Measurements from ENCODE around the gene TMEM18. TPM values are rescaled to one million over a fixed set of nuclear protein-coding genes. Genes with fewer than 3 reads are reported as not detected.

TMEM18 gene
- total and polyA plus RNA-seq, 4 donors = 19.5 to 36.0 (median 21.4) TPM

DNA sequence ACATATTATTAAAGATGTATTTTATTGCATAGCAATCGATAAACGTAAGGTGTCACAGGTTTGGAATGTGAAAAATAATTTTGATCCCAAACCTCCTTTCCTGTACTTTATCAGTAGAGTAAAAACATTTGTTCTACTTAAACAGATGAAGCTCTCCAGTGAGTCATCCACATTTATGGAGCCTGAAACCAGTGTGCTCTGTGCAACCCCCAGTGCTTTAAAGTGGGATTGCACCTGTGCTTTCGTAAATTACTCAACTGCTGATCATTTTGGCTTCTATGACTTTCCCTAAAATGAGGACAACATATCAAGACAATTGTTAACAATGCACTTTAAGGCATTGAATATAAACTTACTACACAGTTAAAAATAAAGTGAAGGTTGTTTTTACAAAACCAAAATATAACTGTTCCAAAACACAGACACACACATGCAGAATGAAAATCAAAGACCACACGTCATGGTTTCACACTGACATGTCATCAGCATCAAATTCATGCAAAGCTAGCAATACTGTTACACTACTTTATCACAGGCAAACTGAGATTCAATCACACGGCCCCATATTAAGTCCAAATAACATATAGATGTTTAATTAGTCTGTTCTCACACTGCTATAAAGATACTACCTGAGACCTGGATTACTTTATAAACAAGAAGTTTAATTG lies 9.7 kb downstream of the TMEM18 start:
- ATAC-seq (ENCODE audit: insufficient read depth, low FRiP score) (no peak), DNase-seq (no peak)
- peaks cover 23 to 52% (median 43%) of the 10 kb centered on the region in 4 donors for H3K36me3 ChIP-seq (ENCODE audit: control insufficient read depth in 4 of 4, insufficient read depth in 4 of 4, low read length in 4 of 4)
- no peak overlapping the region for H3K4me3 ChIP-seq
- H3K4me1 ChIP-seq (ENCODE audit: control insufficient read depth in 5 of 5, insufficient read depth in 5 of 5, low read length in 5 of 5) = no peaks in the 10 kb centered on the region
- 94 to 98% methylated on average over 5 of the region's 5 CpGs for WGBS, 2 donors
- no peak overlapping the region for H3K27ac ChIP-seq (ENCODE audit: low read depth in 1 of 2, low read length in 1 of 2)
- TF ChIP-seq, protein P1, sequence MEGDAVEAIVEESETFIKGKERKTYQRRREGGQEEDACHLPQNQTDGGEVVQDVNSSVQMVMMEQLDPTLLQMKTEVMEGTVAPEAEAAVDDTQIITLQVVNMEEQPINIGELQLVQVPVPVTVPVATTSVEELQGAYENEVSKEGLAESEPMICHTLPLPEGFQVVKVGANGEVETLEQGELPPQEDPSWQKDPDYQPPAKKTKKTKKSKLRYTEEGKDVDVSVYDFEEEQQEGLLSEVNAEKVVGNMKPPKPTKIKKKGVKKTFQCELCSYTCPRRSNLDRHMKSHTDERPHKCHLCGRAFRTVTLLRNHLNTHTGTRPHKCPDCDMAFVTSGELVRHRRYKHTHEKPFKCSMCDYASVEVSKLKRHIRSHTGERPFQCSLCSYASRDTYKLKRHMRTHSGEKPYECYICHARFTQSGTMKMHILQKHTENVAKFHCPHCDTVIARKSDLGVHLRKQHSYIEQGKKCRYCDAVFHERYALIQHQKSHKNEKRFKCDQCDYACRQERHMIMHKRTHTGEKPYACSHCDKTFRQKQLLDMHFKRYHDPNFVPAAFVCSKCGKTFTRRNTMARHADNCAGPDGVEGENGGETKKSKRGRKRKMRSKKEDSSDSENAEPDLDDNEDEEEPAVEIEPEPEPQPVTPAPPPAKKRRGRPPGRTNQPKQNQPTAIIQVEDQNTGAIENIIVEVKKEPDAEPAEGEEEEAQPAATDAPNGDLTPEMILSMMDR (IDR thresholded peaks at IDR 0.05; ENCODE audit: control extremely low read depth, extremely low read depth) = no peak
- H3K9ac ChIP-seq (ENCODE audit: insufficient read depth in 1 of 2, low read length in 2 of 2) = no peak overlapping the region
- H3K9me3 ChIP-seq (ENCODE audit: control insufficient read depth in 4 of 4, insufficient read depth in 3 of 4, low read length in 3 of 4) = peaks cover 0 to 18% (median 9%) of the 10 kb centered on the region in 4 donors
- H3K27me3 ChIP-seq (ENCODE audit: control insufficient read depth in 3 of 3, insufficient read depth in 3 of 3, low read length in 2 of 3) = no peaks in the 10 kb centered on the region

DNA sequence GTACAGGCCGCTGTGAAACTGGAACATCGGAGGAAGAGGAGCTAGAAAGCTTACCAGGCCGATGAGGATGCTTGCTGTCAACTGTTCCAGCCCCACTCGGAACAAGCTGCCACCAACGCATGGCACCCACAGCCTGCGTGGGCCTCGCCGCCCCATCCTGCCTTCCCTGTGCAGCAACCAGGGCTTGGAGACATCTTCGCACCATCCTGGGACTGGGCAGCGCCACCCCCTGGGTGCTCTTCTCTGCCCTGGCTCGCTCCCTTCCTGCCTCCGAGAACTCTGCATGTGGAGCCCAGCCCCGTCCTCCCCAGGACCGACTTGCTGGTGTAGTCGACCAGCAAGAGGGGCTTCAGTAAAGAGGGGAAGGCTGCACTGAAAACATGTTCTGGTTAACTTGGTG lies 10.8 kb downstream of the TMEM18 start:
- Histone ChIP-seq H3K36me3 (ENCODE audit: control insufficient read depth in 4 of 4, insufficient read depth in 4 of 4, low read length in 4 of 4) (peaks cover 20 to 52% (median 39%) of the 10 kb centered on the region in 4 donors), H3K27me3 (ENCODE audit: control insufficient read depth in 3 of 3, insufficient read depth in 3 of 3, low read length in 2 of 3) (peaks cover 0 to 3% (median 0%) of the 10 kb centered on the region in 3 donors), H3K9me3 (ENCODE audit: control insufficient read depth in 4 of 4, insufficient read depth in 3 of 4, low read length in 3 of 4) (peaks cover 0 to 18% (median 9%) of the 10 kb centered on the region in 4 donors), H3K9ac (ENCODE audit: insufficient read depth in 1 of 2, low read length in 2 of 2) (no peak overlapping the region), H3K4me3 (no peak overlapping the region), H3K4me1 (ENCODE audit: control insufficient read depth in 5 of 5, insufficient read depth in 5 of 5, low read length in 5 of 5) (peaks cover 0 to 1% (median 0%) of the 10 kb centered on the region in 5 donors), H3K27ac (ENCODE audit: low read depth in 1 of 2, low read length in 1 of 2) (no peak overlapping the region)
- 98% methylated on average over 15 of the region's 15 CpGs for WGBS, 2 donors
- ATAC-seq (ENCODE audit: insufficient read depth, low FRiP score) (no peak), DNase-seq (no peak)
- TF ChIP-seq, protein P1 (IDR thresholded peaks at IDR 0.05; ENCODE audit: control extremely low read depth, extremely low read depth) = no peak

DNA sequence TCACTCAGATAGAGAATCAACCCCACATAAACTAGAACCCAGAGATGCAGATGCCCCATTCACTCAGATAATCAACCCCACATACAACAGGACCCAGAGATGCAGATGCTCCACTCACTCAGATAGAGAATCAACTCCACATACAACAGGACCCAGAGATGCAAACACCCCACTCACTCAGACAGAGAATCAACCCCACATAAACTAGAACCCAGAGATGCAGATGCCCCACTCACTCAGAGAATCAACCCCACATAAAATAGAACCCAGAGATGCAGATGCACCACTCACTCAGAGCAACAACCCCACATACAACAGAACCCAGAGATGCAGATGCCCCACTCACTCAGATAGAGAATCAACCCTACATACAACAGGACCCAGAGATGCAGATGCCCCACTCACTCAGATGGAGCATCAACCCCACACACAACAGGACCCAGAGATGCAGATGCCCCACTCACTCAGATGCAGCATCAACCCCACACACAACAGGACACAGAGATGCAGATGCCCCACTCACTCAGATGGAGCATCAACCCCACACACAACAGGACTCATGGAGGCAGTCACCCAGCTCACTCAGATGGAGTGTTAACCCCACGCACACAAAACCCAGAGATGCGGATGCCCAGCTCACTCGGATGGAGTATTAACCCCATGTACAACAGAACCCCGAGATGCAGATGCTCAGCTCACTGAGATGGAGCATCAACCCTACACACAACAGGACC lies 11.7 kb downstream of the TMEM18 start:
- Histone ChIP-seq H3K4me3 (no peak overlapping the region), H3K4me1 (ENCODE audit: control insufficient read depth in 5 of 5, insufficient read depth in 5 of 5, low read length in 5 of 5) (peaks cover 0 to 2% (median 0%) of the 10 kb centered on the region in 5 donors), H3K36me3 (ENCODE audit: control insufficient read depth in 4 of 4, insufficient read depth in 4 of 4, low read length in 4 of 4) (peaks cover 20 to 52% (median 36%) of the 10 kb centered on the region in 4 donors), H3K9me3 (ENCODE audit: control insufficient read depth in 4 of 4, insufficient read depth in 3 of 4, low read length in 3 of 4) (peaks cover 0 to 20% (median 9%) of the 10 kb centered on the region in 4 donors), H3K27me3 (ENCODE audit: control insufficient read depth in 3 of 3, insufficient read depth in 3 of 3, low read length in 2 of 3) (peaks cover 0 to 3% (median 0%) of the 10 kb centered on the region in 3 donors), H3K9ac (ENCODE audit: insufficient read depth in 1 of 2, low read length in 2 of 2) (no peak overlapping the region), H3K27ac (ENCODE audit: low read depth in 1 of 2, low read length in 1 of 2) (no peak overlapping the region)
- ATAC-seq (ENCODE audit: insufficient read depth, low FRiP score) (no peak), DNase-seq (no peak)
- TF ChIP-seq, protein P1 (IDR thresholded peaks at IDR 0.05; ENCODE audit: control extremely low read depth, extremely low read depth) = no peak
- 97 to 98% methylated on average over 4 of the region's 4 CpGs for WGBS, 2 donors

Measured in lung (tissue), 12 donors.